Measurements from ENCODE around the gene CCNG1.

CCNG1 gene

DNA sequence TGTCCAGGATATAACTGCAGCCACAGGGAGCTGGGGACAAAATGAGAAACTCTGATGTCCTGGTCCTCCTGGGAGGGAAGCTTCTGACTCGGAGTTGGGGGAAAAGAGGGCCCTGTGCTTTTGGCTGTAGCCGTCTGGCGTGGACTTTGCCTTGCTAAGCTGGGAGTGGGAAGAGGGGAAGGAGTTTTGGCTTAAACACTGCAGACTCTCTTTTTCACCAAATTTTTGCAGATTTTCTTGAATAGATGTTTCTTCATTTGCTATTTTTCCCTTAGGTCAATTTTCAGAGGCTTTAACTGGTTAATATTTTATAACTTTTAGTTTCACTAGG lies 52.3 kb downstream of the CCNG1 start:
- DNase-seq (ENCODE audit: low read depth) = no peak

All from stimulated activated CD8-positive, alpha-beta memory T cell treated with anti-CD3 and anti-CD28 coated beads, Interleukin-12 subunit alpha, Interleukin-12 subunit beta, amount 100 ng/mL, for 1 hour (primary cell).